GM21381 (cell line): ENCODE results near the gene ARRDC1.
"Not testable (repeated sequence)": the region's sequence is repeated elsewhere in the genome, so short reads cannot be mapped to it uniquely, and the experiment has no call there.

Source experiments
- ATAC-seq: cut with Tn5 transposase; IDR thresholded peaks from one replicate; pipeline ENCODE4 v1.9.1; 2021; ENCODE audit warnings: mild to moderate bottlenecking, moderate library complexity; ENCODE audit not compliant: unreplicated experiment

Gene ARRDC1

GRCh38 chr9:137605121-137606004 is at the start of gene ARRDC1:
Gene ARRDC1, plus strand, starts transcription at chr9:137605686. Its CDS starts 32 bp downstream, at chr9:137605718.
- ATAC-seq = peak; percentile 80

DNA sequence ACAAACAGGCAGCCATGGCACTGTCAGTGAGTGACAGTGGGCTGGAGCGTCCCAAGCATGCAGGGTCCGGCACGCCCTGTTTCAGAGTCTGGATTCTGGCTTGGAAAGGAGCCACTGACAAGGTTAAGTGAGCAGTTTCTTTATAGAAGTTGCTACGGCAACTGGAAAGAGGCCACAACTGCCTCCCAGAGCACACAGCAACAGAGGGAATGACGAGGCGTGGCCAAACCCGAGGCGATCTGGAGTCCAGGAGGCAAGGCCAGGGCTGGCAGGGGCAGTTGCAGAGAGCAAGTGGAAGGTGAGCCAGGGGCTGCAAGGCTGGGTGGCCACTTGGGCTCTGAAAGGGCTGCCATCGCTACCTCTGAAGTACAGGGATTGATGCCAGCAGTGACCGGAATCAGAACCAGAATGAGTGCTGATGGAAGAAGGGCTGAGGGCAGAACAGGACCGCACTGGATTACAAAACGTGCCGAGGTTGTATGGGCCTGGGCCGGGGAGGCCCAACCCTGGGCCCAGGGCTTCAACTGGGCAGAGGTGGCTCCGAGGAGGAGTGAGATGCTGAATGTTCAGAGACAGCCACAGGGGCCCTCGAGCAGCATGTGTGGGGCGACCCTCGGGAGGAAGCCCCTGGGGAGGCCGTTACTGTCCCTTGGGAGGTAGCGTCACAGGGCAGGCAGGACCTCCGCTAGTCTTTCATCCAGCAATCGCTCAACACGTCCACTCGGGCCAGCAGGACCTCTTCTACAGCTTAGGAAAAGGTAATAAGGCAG is 49.2 kb upstream of the ARRDC1 start:
- no peak for ATAC-seq

GRCh38 chr9:137558127-137558526 is 47.4 kb upstream of the ARRDC1 start:
- no peak for ATAC-seq

DNA sequence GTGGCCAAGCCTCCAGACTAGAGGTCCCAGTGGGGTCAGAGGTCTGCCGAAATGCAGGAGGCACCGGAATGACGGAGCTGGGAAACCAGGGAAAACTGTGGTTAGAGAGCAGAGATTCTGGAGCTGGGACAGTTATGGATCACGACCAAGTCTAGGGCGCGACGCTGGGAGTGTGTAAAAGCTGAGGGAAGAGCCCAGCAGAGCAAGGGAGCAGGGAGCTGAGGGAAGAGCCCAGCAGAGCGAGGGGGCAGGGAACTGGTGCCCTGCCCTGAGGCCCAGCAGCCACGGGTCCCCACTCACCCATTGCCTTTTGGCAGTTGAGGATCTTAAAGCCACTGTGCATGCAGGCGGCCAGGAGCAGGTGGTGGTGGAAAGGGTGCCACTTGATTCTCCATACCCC is 41.4 kb upstream of the ARRDC1 start:
- ATAC-seq = no peak

- no peak for ATAC-seq
Measured at GRCh38 chr9:137564817-137565411, 40.6 kb upstream of the ARRDC1 start.

- not testable (repeated sequence) for ATAC-seq
Measured at GRCh38 chr9:137568445-137568844, 37.0 kb upstream of the ARRDC1 start.

DNA sequence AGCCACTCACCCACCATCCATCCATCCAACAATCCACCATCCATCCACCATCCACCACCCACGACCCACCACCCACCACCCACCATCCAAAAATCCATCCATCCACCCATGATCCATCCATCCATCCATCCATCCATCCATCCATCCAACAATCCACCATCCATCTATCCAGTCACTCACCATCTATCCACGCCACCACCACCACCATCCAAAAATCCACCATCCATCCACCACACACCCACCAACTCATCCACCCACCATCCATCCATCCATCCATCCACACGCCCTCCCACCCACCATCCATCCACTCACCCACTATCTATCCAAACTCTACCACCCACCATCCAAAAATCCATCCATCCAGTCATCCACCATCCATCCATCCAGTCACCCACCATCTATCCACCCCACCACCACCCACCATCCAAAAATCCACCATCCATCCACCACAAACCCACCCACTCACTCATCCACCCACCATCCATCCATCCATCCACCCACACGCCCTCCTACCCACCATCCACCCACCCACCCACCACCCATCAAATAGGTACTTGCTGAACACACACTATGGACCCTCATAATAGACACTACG is 35.8 kb upstream of the ARRDC1 start:
- ATAC-seq = no peak

DNA sequence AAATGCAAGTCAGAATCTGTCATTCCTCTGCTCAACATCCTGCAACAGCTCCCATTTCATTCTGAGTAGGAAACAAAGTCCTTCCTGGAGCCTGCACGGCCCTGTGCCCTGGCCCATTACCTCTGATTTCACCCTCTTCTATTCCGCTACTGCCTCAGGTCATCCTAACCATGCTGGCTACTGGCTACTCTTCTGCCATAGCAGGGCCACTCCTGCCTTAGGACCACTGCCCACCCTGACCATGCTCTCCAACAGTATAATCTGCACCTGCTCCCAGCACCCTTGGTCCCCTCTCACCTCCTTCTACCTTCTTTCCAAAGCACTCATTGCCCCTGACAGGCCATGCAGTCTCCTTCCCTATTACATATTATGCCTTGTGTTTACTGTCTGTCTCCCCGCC is 34.9 kb upstream of the ARRDC1 start:
- ATAC-seq = no peak

GRCh38 chr9:137574192-137574591 is 31.3 kb upstream of the ARRDC1 start:
- no peak for ATAC-seq

GRCh38 chr9:137575364-137575715 is 30.1 kb upstream of the ARRDC1 start:
- no peak for ATAC-seq

GRCh38 chr9:137575716-137576411 is 29.6 kb upstream of the ARRDC1 start:
- no peak for ATAC-seq

DNA sequence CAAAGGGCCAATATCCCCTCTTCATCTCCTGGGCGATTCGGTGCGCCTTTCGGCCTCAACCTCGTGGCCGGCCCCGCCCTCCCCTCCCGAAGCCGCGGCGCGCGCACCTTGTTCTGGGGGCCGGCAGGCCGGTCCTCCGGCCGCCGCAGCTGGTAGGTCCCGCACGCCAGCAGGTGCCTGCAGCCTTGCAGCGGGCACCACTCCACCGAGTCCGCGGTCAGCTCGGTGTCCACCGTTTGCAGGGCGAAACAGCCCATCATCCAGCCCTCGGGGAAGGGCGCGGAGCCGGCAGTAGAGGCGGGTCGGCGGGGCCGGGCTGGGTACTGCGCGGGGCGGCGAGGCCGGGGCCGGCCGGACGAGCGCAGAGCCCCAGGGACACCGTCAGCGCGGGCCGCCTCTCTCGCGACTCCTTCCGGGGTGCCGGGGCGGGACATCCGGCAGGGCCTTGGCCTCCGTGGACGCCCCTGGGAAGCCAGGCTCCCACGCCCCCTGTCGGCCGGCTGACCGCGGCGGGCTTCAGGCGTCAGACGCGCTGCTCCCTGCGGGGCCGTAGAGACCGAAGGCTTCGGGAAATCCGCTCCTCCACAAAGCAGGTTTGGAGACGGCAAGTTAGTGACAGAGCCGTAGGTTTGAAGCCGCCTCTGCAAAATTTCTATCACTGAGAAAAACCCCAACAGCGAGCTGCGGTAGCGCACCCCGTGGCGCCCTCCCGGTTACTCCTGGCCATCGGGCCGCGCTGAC is 26.8 kb upstream of the ARRDC1 start, which contains the start of gene DPH7:
Gene DPH7, minus strand, starts transcription at position 408 of the 741 bp plus-strand sequence. Its CDS starts 148 bp downstream, at position 260.
- peak; percentile 94 for ATAC-seq

DNA sequence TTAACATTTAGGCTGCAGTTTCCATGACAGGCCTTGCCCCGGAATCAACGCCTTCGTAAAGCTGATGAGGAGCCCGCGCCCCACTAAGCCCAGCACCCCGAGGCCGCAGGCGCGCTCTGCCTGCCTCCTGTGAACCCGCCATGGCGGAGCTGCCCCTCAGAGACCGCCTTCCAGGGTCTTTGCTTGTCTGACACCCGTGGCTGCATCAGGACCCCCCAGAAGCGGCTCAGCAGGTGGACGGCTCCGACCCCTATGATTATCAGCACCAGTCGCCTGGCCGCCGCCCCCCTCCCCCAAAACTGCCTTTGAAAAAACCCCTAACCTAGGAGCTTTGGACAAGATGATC is 26.3 kb upstream of the ARRDC1 start:
- no peak for ATAC-seq

GRCh38 chr9:137580209-137580953 is 25.1 kb upstream of the ARRDC1 start:
- ATAC-seq = no peak

DNA sequence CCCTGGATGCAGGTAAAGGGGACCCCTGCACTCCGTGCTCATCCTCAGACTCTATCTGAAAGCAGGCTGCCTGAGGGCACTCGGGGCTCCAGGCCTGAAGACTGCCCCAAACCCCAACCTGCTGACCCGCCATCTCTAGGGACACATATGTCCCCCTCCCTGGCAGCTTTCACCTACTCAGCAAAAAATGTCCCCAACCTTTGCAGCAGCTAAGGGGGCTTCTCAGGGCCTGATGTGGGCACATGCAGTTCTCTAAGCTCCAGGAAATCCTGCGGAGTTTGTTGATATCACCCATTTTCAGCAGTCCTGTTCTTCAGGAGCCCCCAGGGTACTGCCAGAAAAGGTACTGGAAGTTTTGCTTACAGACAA is 24.5 kb upstream of the ARRDC1 start:
- ATAC-seq = no peak

GRCh38 chr9:137581361-137582285 is 23.9 kb upstream of the ARRDC1 start:
- ATAC-seq = no peak

- no peak for ATAC-seq
Measured at GRCh38 chr9:137582286-137582860, 23.1 kb upstream of the ARRDC1 start.

GRCh38 chr9:137583347-137583746 is 22.1 kb upstream of the ARRDC1 start:
- no peak for ATAC-seq
